GM12878 (cell line): ENCODE data around the gene BIRC5. TPM values are rescaled to one million over a fixed set of nuclear protein-coding genes. Genes with fewer than 3 reads are reported as not detected.

Experiments used
- ATAC-seq: fragments of 200-7000 bp; cut with Tn5 transposase; 3 replicates; pipeline ENCODE4 v1.9.1; 2020; ENCODE audit warnings: mild to moderate bottlenecking, moderate library complexity
- BruUV-seq: library from RNA; stranded (reverse); fragments of 400-500 nt; replicated peaks from 2 replicates; lab custom pipeline; 2021; lab: Mats Ljungman, UMichigan
- CTCF ChIA-PET: fragments of 300-600 bp; sonication (Branson Sonifier 250); formaldehyde crosslinking; extraction: SDS; loops from one replicate; lab custom pipeline; 2021; ENCODE audit warnings: inconsistent platforms; lab: Yijun Ruan, JAX
- POLR2A ChIA-PET: fragments of 350-600 bp; formaldehyde crosslinking; extraction: SDS; loops from one replicate; lab custom pipeline; 2021; ENCODE audit warnings: inconsistent platforms; lab: Charles Lee
- RAD21 ChIA-PET: fragments of 300-600 bp; sonication (Branson Sonifier 250); formaldehyde crosslinking; loops from one replicate; lab custom pipeline; 2023; ENCODE audit warnings: antibody characterized with exemption; ENCODE audit not compliant: unreplicated experiment; lab: Charles Lee
- SMC1A ChIA-PET: fragments of 300-600 bp; sonication (Branson Sonifier 250); formaldehyde crosslinking; loops from one replicate; lab custom pipeline; 2023; ENCODE audit not compliant: unreplicated experiment, uncharacterized antibody; lab: Charles Lee
- DNase-seq: peaks from one replicate; pipeline ENCODE4 v3.0.0-alpha.2; 2011; ENCODE audit warnings: low read depth, low spot score
- FAIRE-seq: peaks from 3 replicates; lab custom pipeline; 2011; peaks lifted over from hg19 to GRCh38; lab: Jason Lieb, UNC
- H2AFZ ChIP-seq: 2 replicates; pipeline ENCODE4 v1.6.0; 2011; ENCODE audit warnings: low read depth, low read length, control low read depth; ENCODE audit not compliant: control insufficient read depth
- H3K27ac ChIP-seq: 2 replicates; pipeline ENCODE4 v1.5.1; 2011; ENCODE audit warnings: control low read depth; ENCODE audit not compliant: control insufficient read depth, insufficient read depth
- H3K27me3 ChIP-seq, 2 experiments: replicated peaks in 1 of 2; 2 replicates each; pipeline versions ENCODE4 v1.6.0 to v1.6.1; 2011; ENCODE audit warnings: low read length in 1 of 2; ENCODE audit not compliant: control insufficient read depth in 2 of 2, insufficient read depth in 2 of 2
- H3K36me3 ChIP-seq, 2 experiments: 2 replicates each; pipeline ENCODE4 v1.5.1; 2011; ENCODE audit warnings: low read length in 1 of 2; ENCODE audit not compliant: control insufficient read depth in 2 of 2, insufficient read depth in 2 of 2
- H3K4me1 ChIP-seq: 2 replicates; pipeline ENCODE4 v1.6.1; 2011; ENCODE audit warnings: mild to moderate bottlenecking, low read length, moderate library complexity, mixed read lengths; ENCODE audit not compliant: control insufficient read depth, insufficient read depth
- H3K4me2 ChIP-seq: 2 replicates; pipeline ENCODE4 v1.6.0; 2011; ENCODE audit warnings: control low read depth; ENCODE audit not compliant: control insufficient read depth, insufficient read depth
- H3K4me3 ChIP-seq: fragments of 200-600 bp; sonication (generic); 2 replicates; pipeline ENCODE4 v1.5.1; 2016
- H3K79me2 ChIP-seq: 2 replicates; pipeline ENCODE4 v1.6.0; 2011; ENCODE audit warnings: low read length; ENCODE audit not compliant: control insufficient read depth, insufficient read depth
- H3K9ac ChIP-seq: 2 replicates; pipeline ENCODE4 v1.8.0; 2011; ENCODE audit warnings: low read length, control low read depth, mixed read lengths; ENCODE audit not compliant: control insufficient read depth, insufficient read depth
- H3K9me3 ChIP-seq: replicated peaks from 3 replicates; pipeline ENCODE4 v1.5.1; 2011; ENCODE audit warnings: mild to moderate bottlenecking, low read length; ENCODE audit not compliant: control insufficient read depth, insufficient read depth
- H4K20me1 ChIP-seq: 2 replicates; pipeline ENCODE4 v1.6.0; 2011; ENCODE audit not compliant: control insufficient read depth, insufficient read depth
- ASH2L ChIP-seq: fragments of 300-600, 200-600 bp; sonication (generic); IDR thresholded peaks from 2 replicates; pipeline ENCODE4 v1.6.1; 2017; ENCODE audit warnings: low read depth, mild to moderate bottlenecking, borderline replicate concordance
- BCL3 ChIP-seq: IDR thresholded peaks from 2 replicates; pipeline ENCODE4 v1.6.1; 2011; ENCODE audit warnings: borderline replicate concordance, low read depth, mild to moderate bottlenecking, moderate library complexity, low read length; ENCODE audit not compliant: insufficient read depth, poor library complexity, severe bottlenecking
- CEBPB ChIP-seq, 2 experiments: fragments of 150-350 bp in 1 of 2; IDR thresholded peaks; 2 replicates each; pipeline ENCODE4 v1.6.1; 2012 to 2014; ENCODE audit warnings: low read depth in 2 of 2, low read length in 2 of 2, borderline replicate concordance in 1 of 2, inconsistent platforms in 1 of 2
- DPF2 ChIP-seq: fragments of 450-650 bp; IDR thresholded peaks from 2 replicates; pipeline ENCODE4 v1.6.1; 2017; ENCODE audit warnings: mild to moderate bottlenecking
- E2F4 ChIP-seq: IDR thresholded peaks from 2 replicates; pipeline ENCODE4 v1.6.1; 2012; ENCODE audit warnings: low read depth, low read length, improper control_type of control experiment
- EP300 ChIP-seq, 2 experiments: fragments of 150-350 bp in 1 of 2; IDR thresholded peaks; 2 replicates each; pipeline ENCODE4 v1.6.1; 2011 to 2012; ENCODE audit warnings: low read depth in 2 of 2, low read length in 2 of 2, borderline replicate concordance in 1 of 2, improper control_type of control experiment in 1 of 2, inconsistent platforms in 1 of 2; ENCODE audit not compliant: control insufficient read depth in 1 of 2
- FOXK2 ChIP-seq: fragments of 450-650 bp; IDR thresholded peaks from 2 replicates; pipeline ENCODE4 v1.6.1; 2017; ENCODE audit warnings: mild to moderate bottlenecking, moderate library complexity
- HDAC6 ChIP-seq: fragments of 200-600 bp; sonication (generic); IDR thresholded peaks from one replicate; pipeline ENCODE4 v1.8.0; 2017; ENCODE audit warnings: antibody characterized with exemption; ENCODE audit not compliant: unreplicated experiment
- KAT2A ChIP-seq: conservative IDR thresholded peaks from 2 replicates; pipeline ENCODE4 v1.6.1; 2011; ENCODE audit warnings: low read depth, low read length; ENCODE audit not compliant: control insufficient read depth
- KDM1A ChIP-seq: fragments of 200-600 bp; sonication (generic); IDR thresholded peaks from 2 replicates; pipeline ENCODE4 v1.6.1; 2016; ENCODE audit warnings: borderline replicate concordance
- NRF1 ChIP-seq: conservative IDR thresholded peaks from 2 replicates; pipeline ENCODE4 v1.6.1; 2011; ENCODE audit warnings: mild to moderate bottlenecking, low read depth, low read length, improper control_type of control experiment
- SREBF2 ChIP-seq: IDR thresholded peaks from 2 replicates; pipeline ENCODE4 v1.6.1; 2012; ENCODE audit warnings: mild to moderate bottlenecking, low read length
- ZBTB40 ChIP-seq: fragments of 450-650 bp; IDR thresholded peaks from 2 replicates; pipeline ENCODE4 v1.6.1; 2016; ENCODE audit warnings: mild to moderate bottlenecking, moderate library complexity, borderline replicate concordance
- ZNF217 ChIP-seq: fragments of 450-650 bp; IDR thresholded peaks from 2 replicates; pipeline ENCODE4 v1.6.1; 2017; ENCODE audit warnings: antibody characterized with exemption, mild to moderate bottlenecking
- ZZZ3 ChIP-seq: IDR thresholded peaks from 2 replicates; pipeline ENCODE4 v1.6.1; 2011; ENCODE audit warnings: low read depth; ENCODE audit not compliant: control insufficient read depth, insufficient read length
- WGBS: methylation state at CpG from one replicate; pipeline ENCODE4 v1.1.6; 2016; ENCODE audit warnings: low lambda C conversion rate; ENCODE audit not compliant: insufficient replicate concordance, insufficient coverage; ENCODE audit errors: missing lambda C conversion rate; 5-methylcytosine and 5-hydroxymethylcytosine counted together
- in situ Hi-C: fragments of 300-500 bp; cut with MboI; formaldehyde crosslinking; loops from 9 replicates; pipeline ENCODE4 v1.14.3; 2018; ENCODE audit warnings: mixed read lengths
- intact Hi-C: fragments of 100-400 bp; cut with micrococcal nuclease; formaldehyde crosslinking; loops from one replicate; pipeline ENCODE4 v1.14.2; 2022; ENCODE audit not compliant: unreplicated experiment
- polyA plus RNA-seq, 11 experiments: library from polyadenylated mRNA; depleted of rRNA in 4 of 11; unstranded in 6 of 11; stranded (reverse) in 5 of 11; fragments of >200 nt; fragmentation: Nextera tagmentation in 4 of 11; fragmentation: Illumina TruSeq in 1 of 11; extraction: Ambion mirVana in 4 of 11; extraction: Trizol in 1 of 11; gene quantifications; 1 replicate in 1 of 11; 2 replicates in 10 of 11; pipeline versions ENCODE4 v1.2.1 to v1.2.3, GENCODE V29; 2011 to 2016; ENCODE audit warnings: inconsistent platforms in 2 of 11, missing spikeins in 2 of 11, low read depth in 1 of 11
- total RNA-seq, 4 experiments: library from RNA; depleted of rRNA in 3 of 4; stranded (reverse); fragments of >200 nt in 3 of 4; fragmentation: Illumina TruSeq in 1 of 4; extraction: Trizol in 1 of 4; gene quantifications; 2 replicates each; pipeline versions ENCODE4 v1.2.1 to v1.2.3, GENCODE V29; 2013 to 2021

BIRC5 gene
- total and polyA plus RNA-seq, 10 of the 15 experiments (the other 5 are each of a cell fraction or from before 2014, with no cell fraction given), result 41.0 to 175 (median 90.8) TPM

GRCh38 chr17:78233678-78234077 lies 19.6 kb downstream of the BIRC5 start (continued):
- no peak for TF ChIP-seq FOXK2
- no peak for TF ChIP-seq EP300 (IDR thresholded peaks at IDR 0.05; ENCODE audit: borderline replicate concordance in 1 of 2, control insufficient read depth in 1 of 2, low read depth in 2 of 2, low read length in 2 of 2)
- no peak for TF ChIP-seq KDM1A

- ATAC-seq, result no peak
- intact Hi-C loops (no loop called here), in situ Hi-C loops (no loop called here)
- FAIRE-seq, result no peak
- no peak for DNase-seq
- Histone ChIP-seq H3K9ac (no peak overlapping the region), H3K4me1 (peaks cover 2% of the 10 kb centered on the region; the same call in 1 of the 2 replicates), H3K36me3 (no peaks in the 10 kb centered on the region), H3K9me3 (no peaks in the 10 kb centered on the region), H3K4me2 (no peak overlapping the region), H3K27me3 (peaks cover 6 to 9% of the 10 kb centered on the region in 2 experiments; a peak in 3 of 4 replicates), H2AFZ (no peak overlapping the region), H3K4me3 (no peak overlapping the region), H3K79me2 (no peaks in the 10 kb centered on the region), H3K27ac (no peak overlapping the region), H4K20me1 (no peaks in the 10 kb centered on the region)
- CTCF ChIA-PET, result interaction anchor here (1.0 kb wide), 1 partner anchor 149 kb away, joined by 3 read pairs; no protein-coding TSS in a partner anchor
- no TSS peak for BruUV-seq
- RAD21 ChIA-PET, result no interaction called here
- WGBS, result 56% methylated on average over 17 of the region's 17 CpGs
- POLR2A ChIA-PET, result no interaction called here
- SMC1A ChIA-PET, result no interaction called here
- TF ChIP-seq ZNF217, result no peak
- TF ChIP-seq KAT2A, result no peak
- no peak for TF ChIP-seq HDAC6
- TF ChIP-seq ZBTB40, result no peak
- no peak for TF ChIP-seq NRF1
- TF ChIP-seq E2F4, result no peak
- TF ChIP-seq CEBPB (IDR thresholded peaks at IDR 0.05; ENCODE audit: borderline replicate concordance in 1 of 2, low read depth in 2 of 2, low read length in 2 of 2), result no peak
- TF ChIP-seq ZZZ3, result no peak
- no peak for TF ChIP-seq BCL3
- no peak for TF ChIP-seq SREBF2
- no peak for TF ChIP-seq DPF2
- no peak for TF ChIP-seq ASH2L
Observed at GRCh38 chr17:78234261-78234865, 20.3 kb downstream of the BIRC5 start.
